ENCODE data around the gene CAPN12. TPM values are rescaled to one million over a fixed set of nuclear protein-coding genes. Genes with fewer than 3 reads are reported as not detected.

Gene CAPN12
- total RNA-seq, 3 donors from 2014 or later (not counting 1 experiment from before 2014, with no cell fraction given), result 7.4 to 51.0 (median 26.7) TPM

DNA sequence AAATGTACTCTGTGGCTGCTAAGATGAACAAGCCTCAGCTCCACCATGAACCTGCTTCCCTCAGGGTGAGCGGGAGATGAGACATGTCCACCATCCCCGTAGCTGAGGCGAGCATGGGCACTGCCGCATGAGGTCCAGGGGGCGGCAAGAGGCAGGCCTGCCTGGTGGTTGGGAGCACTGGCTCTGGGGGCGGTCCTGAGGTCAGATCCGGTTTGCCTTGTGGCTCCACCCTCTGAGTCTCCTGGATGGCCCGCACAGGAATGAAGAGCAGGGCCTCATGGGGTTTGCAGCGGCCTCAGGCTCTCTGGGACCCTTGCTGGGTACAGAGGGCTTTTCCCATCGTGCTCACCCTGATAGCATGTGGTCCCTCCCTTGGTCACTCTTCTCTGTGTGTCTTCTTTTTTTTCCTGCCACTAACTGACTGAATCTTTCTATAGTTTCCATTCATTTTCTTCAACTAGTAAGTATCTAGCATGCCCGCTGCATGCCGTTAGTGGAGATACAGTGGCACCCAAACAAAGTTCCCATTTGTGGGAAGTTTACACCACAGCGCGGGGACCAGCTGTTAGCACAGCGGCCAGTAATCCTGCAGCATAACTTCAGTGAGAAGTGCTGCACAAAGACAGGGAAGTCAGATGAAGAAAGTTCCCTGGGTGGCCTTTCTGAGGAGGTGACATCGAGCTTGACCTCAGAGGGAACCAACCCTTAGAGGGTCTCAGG, 37.3 kb downstream of the CAPN12 start:
- Mint-ChIP-seq H3K9me3 (no peaks in the 10 kb centered on the region), H3K4me3 (no peak overlapping the region), H3K27me3 (ENCODE audit: low read depth in 2 of 2) (no peaks in the 10 kb centered on the region), H3K4me1 (peaks cover 17 to 25% of the 10 kb centered on the region in 2 donors), H3K36me3 (no peaks in the 10 kb centered on the region), H3K27ac (peak overlapping the region in 1 of 2 donors; percentile 38)
- ATAC-seq, result no peak
- no peak for DNase-seq
- WGBS (ENCODE audit: insufficient coverage), result 91% methylated on average over 16 of the region's 16 CpGs
- intact Hi-C loops (cut with micrococcal nuclease), result no loop called here
- H3K4me1 ChIP-seq (ENCODE audit: control insufficient read depth, insufficient read depth, low read length), result peaks cover 20% of the 10 kb centered on the region
- H3K36me3 ChIP-seq (ENCODE audit: control insufficient read depth, insufficient read depth, low read length), result peaks cover 93% of the 10 kb centered on the region
- TF ChIP-seq, protein P1, sequence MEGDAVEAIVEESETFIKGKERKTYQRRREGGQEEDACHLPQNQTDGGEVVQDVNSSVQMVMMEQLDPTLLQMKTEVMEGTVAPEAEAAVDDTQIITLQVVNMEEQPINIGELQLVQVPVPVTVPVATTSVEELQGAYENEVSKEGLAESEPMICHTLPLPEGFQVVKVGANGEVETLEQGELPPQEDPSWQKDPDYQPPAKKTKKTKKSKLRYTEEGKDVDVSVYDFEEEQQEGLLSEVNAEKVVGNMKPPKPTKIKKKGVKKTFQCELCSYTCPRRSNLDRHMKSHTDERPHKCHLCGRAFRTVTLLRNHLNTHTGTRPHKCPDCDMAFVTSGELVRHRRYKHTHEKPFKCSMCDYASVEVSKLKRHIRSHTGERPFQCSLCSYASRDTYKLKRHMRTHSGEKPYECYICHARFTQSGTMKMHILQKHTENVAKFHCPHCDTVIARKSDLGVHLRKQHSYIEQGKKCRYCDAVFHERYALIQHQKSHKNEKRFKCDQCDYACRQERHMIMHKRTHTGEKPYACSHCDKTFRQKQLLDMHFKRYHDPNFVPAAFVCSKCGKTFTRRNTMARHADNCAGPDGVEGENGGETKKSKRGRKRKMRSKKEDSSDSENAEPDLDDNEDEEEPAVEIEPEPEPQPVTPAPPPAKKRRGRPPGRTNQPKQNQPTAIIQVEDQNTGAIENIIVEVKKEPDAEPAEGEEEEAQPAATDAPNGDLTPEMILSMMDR (IDR thresholded peaks at IDR 0.05), result no peak
- H3K27me3 ChIP-seq (ENCODE audit: control insufficient read depth, insufficient read depth, low read length), result no peaks in the 10 kb centered on the region
- no peak overlapping the region for H3K4me3 ChIP-seq (ENCODE audit: low read length)
- no peak overlapping the region for H3K27ac ChIP-seq (ENCODE audit: low read length)
- H3K9me3 ChIP-seq (ENCODE audit: control insufficient read depth, insufficient read depth, low read length), result no peaks in the 10 kb centered on the region

DNA sequence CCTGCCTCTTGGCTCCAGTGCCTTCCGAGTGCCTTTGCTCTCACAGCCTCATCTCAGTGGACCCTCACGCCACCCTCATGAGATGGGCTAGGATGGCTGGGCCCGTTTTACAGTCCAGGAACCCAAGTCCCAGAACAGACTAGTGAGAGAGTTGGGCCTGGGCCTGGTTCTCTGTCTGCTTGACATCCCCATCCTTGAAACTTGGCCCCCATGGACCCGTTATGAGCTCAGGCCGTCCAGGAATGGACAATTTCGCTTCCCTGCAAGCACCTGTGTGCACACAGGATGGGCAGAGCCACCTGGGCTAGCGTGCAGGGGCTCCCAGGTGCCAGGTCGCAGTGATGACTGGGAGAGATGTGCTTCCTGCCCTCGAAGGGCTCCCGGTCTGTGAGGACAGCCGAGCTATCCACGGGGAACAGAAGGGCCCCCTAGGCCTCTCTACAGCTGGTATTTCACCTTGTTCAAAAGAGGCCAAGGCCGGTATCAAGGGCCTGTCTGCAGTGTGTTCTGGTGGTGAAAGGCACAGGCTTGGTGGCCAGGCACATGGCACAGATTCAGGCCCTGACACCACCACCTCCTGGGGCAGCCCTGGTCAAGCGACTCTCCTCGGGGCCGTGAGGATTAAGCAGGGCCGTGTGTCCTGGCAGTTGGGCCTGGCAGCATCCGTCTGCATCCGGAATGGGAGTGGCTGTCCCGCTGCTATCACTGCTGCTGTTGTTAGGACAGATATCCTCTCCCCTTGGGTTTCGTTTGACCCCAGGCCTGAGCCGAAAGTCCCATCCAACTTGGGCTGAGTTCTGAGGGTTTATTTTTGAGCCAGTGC, 38.9 kb downstream of the CAPN12 start:
- Mint-ChIP-seq H3K36me3 (no peaks in the 10 kb centered on the region), H3K9me3 (no peaks in the 10 kb centered on the region), H3K4me3 (no peak overlapping the region), H3K27me3 (ENCODE audit: low read depth in 2 of 2) (no peaks in the 10 kb centered on the region), H3K4me1 (peaks cover 11 to 21% of the 10 kb centered on the region in 2 donors), H3K27ac (no peak overlapping the region)
- H3K4me1 ChIP-seq (ENCODE audit: control insufficient read depth, insufficient read depth, low read length), result peaks cover 20% of the 10 kb centered on the region
- no peaks in the 10 kb centered on the region for H3K27me3 ChIP-seq (ENCODE audit: control insufficient read depth, insufficient read depth, low read length)
- TF ChIP-seq, protein P1 (IDR thresholded peaks at IDR 0.05), result no peak
- H3K27ac ChIP-seq (ENCODE audit: low read length), result no peak overlapping the region
- ATAC-seq, result no peak
- WGBS (ENCODE audit: insufficient coverage), result 92% methylated on average over 22 of the region's 22 CpGs
- peaks cover 93% of the 10 kb centered on the region for H3K36me3 ChIP-seq (ENCODE audit: control insufficient read depth, insufficient read depth, low read length)
- no peak overlapping the region for H3K4me3 ChIP-seq (ENCODE audit: low read length)
- intact Hi-C loops (cut with micrococcal nuclease), result no loop called here
- no peak for DNase-seq
- no peaks in the 10 kb centered on the region for H3K9me3 ChIP-seq (ENCODE audit: control insufficient read depth, insufficient read depth, low read length)

DNA sequence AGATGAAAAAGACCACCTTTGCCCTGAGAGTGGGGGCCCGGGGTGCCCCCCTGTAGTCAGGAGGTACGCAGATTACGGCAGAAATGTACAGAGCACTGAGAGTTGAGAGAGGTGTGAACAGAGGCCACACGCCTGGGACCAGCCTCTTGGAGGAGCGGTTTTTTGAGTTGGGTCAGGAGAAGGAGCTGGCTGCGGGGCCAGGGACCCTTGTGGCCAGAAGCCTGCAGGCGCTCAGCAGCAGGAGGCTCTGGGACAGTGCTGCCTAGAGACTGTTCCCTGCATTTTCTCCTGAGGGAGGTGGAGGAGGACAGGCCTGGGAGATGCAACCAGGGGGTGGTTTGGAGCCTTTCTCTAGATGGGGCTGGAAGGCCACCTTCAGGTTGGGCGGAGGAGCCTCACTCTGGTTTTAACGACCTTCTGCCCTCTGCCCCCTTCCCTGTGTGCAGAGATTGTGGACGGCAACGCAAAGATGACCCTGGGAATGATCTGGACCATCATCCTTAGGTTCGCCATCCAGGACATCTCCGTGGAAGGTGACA, 39.7 kb downstream of the CAPN12 start:
- intact Hi-C loops (cut with micrococcal nuclease), result no loop called here
- Mint-ChIP-seq H3K4me1 (peaks cover 10 to 20% of the 10 kb centered on the region in 2 donors), H3K9me3 (no peaks in the 10 kb centered on the region), H3K27me3 (ENCODE audit: low read depth in 2 of 2) (no peaks in the 10 kb centered on the region), H3K36me3 (no peaks in the 10 kb centered on the region), H3K27ac (peak overlapping the region; percentile 46 to 64), H3K4me3 (no peak overlapping the region)
- TF ChIP-seq, protein P1 (IDR thresholded peaks at IDR 0.05), result no peak
- Histone ChIP-seq H3K4me1 (ENCODE audit: control insufficient read depth, insufficient read depth, low read length) (peaks cover 25% of the 10 kb centered on the region), H3K9me3 (ENCODE audit: control insufficient read depth, insufficient read depth, low read length) (no peaks in the 10 kb centered on the region), H3K27ac (ENCODE audit: low read length) (no peak overlapping the region), H3K4me3 (ENCODE audit: low read length) (no peak overlapping the region), H3K36me3 (ENCODE audit: control insufficient read depth, insufficient read depth, low read length) (peaks cover 88% of the 10 kb centered on the region), H3K27me3 (ENCODE audit: control insufficient read depth, insufficient read depth, low read length) (no peaks in the 10 kb centered on the region)
- DNase-seq (no peak), ATAC-seq (no peak)
- WGBS (ENCODE audit: insufficient coverage), result 94% methylated on average over 13 of the region's 13 CpGs

Measured in natural killer cell (primary cell).